K562 (cell line): ENCODE measurements around the gene FLCN. TPM values are rescaled to one million over a fixed set of nuclear protein-coding genes. Genes with fewer than 3 reads are reported as not detected.

ENCODE experiments used
- ATF7 ChIP-seq: fragments of 450-650 bp; IDR thresholded peaks from 2 replicates; pipeline ENCODE4 v1.7.1; 2014; ENCODE audit warnings: mild to moderate bottlenecking, moderate library complexity
- CTBP1 ChIP-seq: fragments of 450-650 bp; IDR thresholded peaks from 2 replicates; pipeline ENCODE4 v1.6.1; 2016; ENCODE audit warnings: borderline replicate concordance
- DNMT1 ChIP-seq: fragments of 450-650 bp; IDR thresholded peaks from 2 replicates; pipeline ENCODE4 v1.6.1; 2016; ENCODE audit warnings: antibody characterized with exemption, mild to moderate bottlenecking
- EWSR1 ChIP-seq: fragments of 450-650 bp; IDR thresholded peaks from 2 replicates; pipeline ENCODE4 v1.6.1; 2018; ENCODE audit warnings: borderline replicate concordance, mild to moderate bottlenecking, low read depth, moderate library complexity; ENCODE audit not compliant: partially characterized antibody
- FOXJ3 ChIP-seq: sonication (generic); formaldehyde crosslinking; IDR thresholded peaks from 2 replicates; pipeline ENCODE4 v1.4.0; 2020; ENCODE audit warnings: mild to moderate bottlenecking, missing genetic modification reagents
- HEY1 ChIP-seq: fragments of 250-450 bp; sonication (Bioruptor Pico); IDR thresholded peaks from 2 replicates; pipeline ENCODE4 v1.5.0; 2020; ENCODE audit warnings: mild to moderate bottlenecking, moderate library complexity, borderline replicate concordance
- ILF3 ChIP-seq: fragments of 450-650 bp; IDR thresholded peaks from 2 replicates; pipeline ENCODE4 v1.6.1; 2018; ENCODE audit warnings: antibody characterized with exemption, mild to moderate bottlenecking, moderate library complexity, borderline replicate concordance
- IRF2 ChIP-seq: sonication (generic); formaldehyde crosslinking; IDR thresholded peaks from 2 replicates; pipeline ENCODE4 v1.8.1; 2022; ENCODE audit warnings: mild to moderate bottlenecking, missing genetic modification reagents
- KAT2B ChIP-seq: IDR thresholded peaks from one replicate; pipeline ENCODE4 v1.6.1; 2012; ENCODE audit warnings: low read depth, mild to moderate bottlenecking, control low read depth, inconsistent platforms, low read length, moderate library complexity
- KAT7 ChIP-seq: sonication (generic); formaldehyde crosslinking; IDR thresholded peaks from 2 replicates; pipeline ENCODE4 v1.8.0; 2022; ENCODE audit warnings: missing genetic modification reagents, mild to moderate bottlenecking, borderline replicate concordance
- KAT8 ChIP-seq: fragments of 450-650 bp; IDR thresholded peaks from 2 replicates; pipeline ENCODE4 v1.6.1; 2016; ENCODE audit warnings: low read depth, mild to moderate bottlenecking
- NFYB ChIP-seq: IDR thresholded peaks from 2 replicates; pipeline ENCODE4 v1.6.1; 2011; ENCODE audit warnings: mild to moderate bottlenecking, moderate library complexity; ENCODE audit not compliant: insufficient read length; ENCODE audit errors: extremely low read depth
- NONO ChIP-seq, 2 experiments: fragments of 200-400 bp in 1 of 2; fragments of 450-650 bp in 1 of 2; formaldehyde crosslinking in 1 of 2; IDR thresholded peaks; 2 replicates each; pipeline ENCODE4 v1.6.1; 2017; ENCODE audit warnings: low read depth in 2 of 2, mild to moderate bottlenecking in 2 of 2, moderate library complexity in 2 of 2, low read length in 1 of 2
- NRF1 ChIP-seq, 2 experiments: fragments of 450-650 bp; IDR thresholded peaks in 1 of 2; conservative IDR thresholded peaks in 1 of 2; 2 replicates each; pipeline ENCODE4 v1.6.1; 2014; ENCODE audit warnings: mild to moderate bottlenecking in 2 of 2
- RBFOX2 ChIP-seq: fragments of 200-400 bp; formaldehyde crosslinking; IDR thresholded peaks from 2 replicates; pipeline ENCODE4 v1.6.1; 2017; ENCODE audit warnings: low read depth, mild to moderate bottlenecking, low read length, moderate library complexity
- SMAD3 ChIP-seq: fragments of 450-650 bp; formaldehyde crosslinking; conservative IDR thresholded peaks from 2 replicates; pipeline ENCODE4 v1.4.0; 2020; ENCODE audit warnings: mild to moderate bottlenecking
- TBP ChIP-seq: optimal IDR thresholded peaks from 2 replicates; pipeline ENCODE3; 2011; ENCODE audit warnings: low read depth, low read length, improper control_type of control experiment
- U2AF1 ChIP-seq: fragments of 200-400 bp; formaldehyde crosslinking; optimal IDR thresholded peaks from 2 replicates; pipeline ENCODE3; 2017; ENCODE audit warnings: mild to moderate bottlenecking, low read depth, low read length, moderate library complexity
- XRCC4 ChIP-seq: IDR thresholded peaks from one replicate; pipeline ENCODE4 v1.6.1; 2011; ENCODE audit not compliant: insufficient read depth, insufficient read length; ENCODE audit errors: extremely low read depth
- ZBTB1 ChIP-seq: sonication (generic); formaldehyde crosslinking; IDR thresholded peaks from 2 replicates; pipeline ENCODE4 v1.8.1; 2023; ENCODE audit warnings: missing genetic modification reagents, low read depth, mild to moderate bottlenecking, borderline replicate concordance
- ZKSCAN1 ChIP-seq: fragments of 150-350 bp; IDR thresholded peaks from 2 replicates; pipeline ENCODE4 v1.6.1; 2016; ENCODE audit warnings: low read depth, low read length
- ZNF778 ChIP-seq: fragments of 450-650 bp; formaldehyde crosslinking; IDR thresholded peaks from 2 replicates; pipeline ENCODE4 v1.4.0; 2020; ENCODE audit warnings: mild to moderate bottlenecking, moderate library complexity
- ZNF79 ChIP-seq: fragments of 250-450 bp; sonication (Bioruptor Pico); IDR thresholded peaks from 2 replicates; pipeline ENCODE4 v1.4.0; 2020; ENCODE audit warnings: low read depth, mild to moderate bottlenecking, moderate library complexity
- ZNF830 ChIP-seq: fragments of 250-450 bp; sonication (Bioruptor Pico); IDR thresholded peaks from 2 replicates; pipeline ENCODE4 v1.5.0; 2021; ENCODE audit warnings: mild to moderate bottlenecking
- ZZZ3 ChIP-seq: fragments of 450-650 bp; IDR thresholded peaks from 2 replicates; pipeline ENCODE4 v1.6.1; 2016; ENCODE audit warnings: antibody characterized with exemption, mild to moderate bottlenecking, moderate library complexity
- polyA plus RNA-seq, 8 experiments: library from polyadenylated mRNA; depleted of rRNA in 4 of 8; stranded (reverse) in 5 of 8; unstranded in 3 of 8; fragments of >200 nt; fragmentation: Nextera tagmentation in 2 of 8; fragmentation: Illumina TruSeq in 1 of 8; extraction: Ambion mirVana in 2 of 8; extraction: Trizol in 1 of 8; gene quantifications; 2 replicates each; pipeline versions ENCODE4 v1.2.1 to v1.2.3, GENCODE V29; 2011 to 2014; ENCODE audit warnings: inconsistent platforms in 1 of 8, missing spikeins in 1 of 8
- total RNA-seq, 7 experiments: library from RNA; depleted of rRNA in 6 of 7; stranded (reverse); fragments of >200 nt in 6 of 7; fragmentation: Illumina TruSeq in 2 of 7; extraction: Trizol in 2 of 7; gene quantifications; 2 replicates each; pipeline versions ENCODE4 v1.2.1 to v1.2.3, GENCODE V29; 2011 to 2021; ENCODE audit warnings: low replicate concordance in 1 of 7
- TF ChIP-seq, protein P1 (sequence below): fragments of 450-650 bp; IDR thresholded peaks from 2 replicates; pipeline ENCODE4 v1.6.1; 2016; ENCODE audit warnings: low read depth, mild to moderate bottlenecking, moderate library complexity
- TF ChIP-seq, protein P2 (sequence below): sonication (generic); formaldehyde crosslinking; IDR thresholded peaks from 2 replicates; pipeline ENCODE4 v1.8.1; 2023; ENCODE audit warnings: mild to moderate bottlenecking, missing genetic modification reagents

The FLCN gene
- total and polyA plus RNA-seq, 9 of the 15 experiments (the other 6 are each of a cell fraction or from before 2014, with no cell fraction given): 1.6 to 33.5 (median 10.9) TPM

DNA sequence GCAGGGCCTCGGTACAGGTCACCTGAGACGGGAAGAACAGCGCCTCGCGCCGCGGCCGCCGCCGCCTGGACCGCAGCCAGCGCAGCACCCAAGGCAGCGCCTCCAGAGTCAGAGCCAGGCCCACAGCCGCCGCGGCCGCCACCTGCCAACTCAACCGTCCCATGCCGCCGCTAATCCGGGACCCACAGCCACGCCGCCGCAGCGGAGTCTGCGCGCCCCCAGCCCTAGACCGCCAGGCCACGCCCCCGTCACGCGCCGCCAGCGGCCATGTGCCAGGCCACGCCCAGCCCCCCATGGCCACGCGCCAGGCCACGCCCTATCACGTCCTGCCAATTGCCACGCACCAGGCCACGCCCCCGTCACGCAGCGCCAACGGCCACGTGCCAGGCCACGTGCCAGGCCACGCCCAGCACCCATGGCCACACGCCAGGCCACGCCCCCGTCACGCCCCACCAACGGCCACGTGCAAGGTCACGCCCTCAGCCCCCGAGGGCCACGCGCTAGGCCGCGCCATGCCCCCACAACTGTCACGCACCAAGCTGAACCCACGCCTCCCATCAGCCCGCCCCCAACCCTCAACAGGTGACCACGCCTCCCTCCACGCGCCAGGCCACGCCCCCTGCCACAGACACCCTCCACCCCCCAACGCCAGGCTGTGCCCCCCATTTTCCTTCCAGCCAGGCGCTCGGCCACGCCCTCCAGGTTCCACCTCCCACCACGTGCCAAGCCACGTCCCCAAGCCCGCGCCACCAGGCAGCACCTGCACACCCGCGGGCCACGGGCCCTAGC, 30.6 kb downstream of the FLCN start, which contains the start of gene PLD6 (continued):
- TF ChIP-seq ZNF79 (CRISPR knock-in tag) (no peak), TBP (peak; percentile 54), EWSR1 (no peak), DNMT1 (no peak), ATF7 (peak; percentile 81), ZZZ3 (no peak), ZNF778 (no peak), NONO (IDR thresholded peaks at IDR 0.05; ENCODE audit: low read depth in 2 of 2, low read length in 1 of 2) (no peak; a peak in 1 of 4 replicates), ZBTB1 (CRISPR knock-in tag) (peak; percentile 75; the same call in 1 of the 2 replicates), KAT7 (CRISPR knock-in tag) (no peak; the same call in 1 of the 2 replicates), ZKSCAN1 (no peak), KAT8 (no peak), FOXJ3 (no peak), CTBP1 (peak; percentile 67; the same call in 1 of the 2 replicates), ILF3 (no peak), NFYB (no peak), U2AF1 (no peak), XRCC4 (no peak), HEY1 (CRISPR knock-in tag) (no peak), NRF1 (conservative IDR thresholded peaks at IDR 0.05 in 1 of 2, IDR thresholded peaks at IDR 0.05 in 1 of 2) (peak; percentile 79 to 85; a peak in 2 of 4 replicates), SMAD3 (CRISPR knock-in tag) (no peak), KAT2B (no peak), ZNF830 (CRISPR knock-in tag) (no peak), RBFOX2 (peak; percentile 74), IRF2 (CRISPR knock-in tag) (no peak)
- TF ChIP-seq, protein P1, sequence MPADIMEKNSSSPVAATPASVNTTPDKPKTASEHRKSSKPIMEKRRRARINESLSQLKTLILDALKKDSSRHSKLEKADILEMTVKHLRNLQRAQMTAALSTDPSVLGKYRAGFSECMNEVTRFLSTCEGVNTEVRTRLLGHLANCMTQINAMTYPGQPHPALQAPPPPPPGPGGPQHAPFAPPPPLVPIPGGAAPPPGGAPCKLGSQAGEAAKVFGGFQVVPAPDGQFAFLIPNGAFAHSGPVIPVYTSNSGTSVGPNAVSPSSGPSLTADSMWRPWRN: peak; percentile 99
- TF ChIP-seq, protein P2, sequence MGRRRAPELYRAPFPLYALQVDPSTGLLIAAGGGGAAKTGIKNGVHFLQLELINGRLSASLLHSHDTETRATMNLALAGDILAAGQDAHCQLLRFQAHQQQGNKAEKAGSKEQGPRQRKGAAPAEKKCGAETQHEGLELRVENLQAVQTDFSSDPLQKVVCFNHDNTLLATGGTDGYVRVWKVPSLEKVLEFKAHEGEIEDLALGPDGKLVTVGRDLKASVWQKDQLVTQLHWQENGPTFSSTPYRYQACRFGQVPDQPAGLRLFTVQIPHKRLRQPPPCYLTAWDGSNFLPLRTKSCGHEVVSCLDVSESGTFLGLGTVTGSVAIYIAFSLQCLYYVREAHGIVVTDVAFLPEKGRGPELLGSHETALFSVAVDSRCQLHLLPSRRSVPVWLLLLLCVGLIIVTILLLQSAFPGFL (CRISPR knock-in tag): no peak
